Breast epithelium (tissue), 3 donors: ENCODE measurements around the gene TRNT1.

Experiments
- POLR2A ChIP-seq: fragments of 450-650 bp; IDR thresholded peaks from one replicate; pipeline ENCODE4 v1.6.1; 2016; ENCODE audit warnings: antibody characterized with exemption, mild to moderate bottlenecking, moderate library complexity
- POLR2AphosphoS5 ChIP-seq, 3 donors: sonication (generic); formaldehyde crosslinking; IDR thresholded peaks; one replicate each; pipeline ENCODE4 v1.6.1; 2017; ENCODE audit warnings: antibody characterized with exemption in 3 of 3
- TF ChIP-seq, protein P1 (sequence below), 3 donors: fragments of 450-650 bp; IDR thresholded peaks; one replicate each; pipeline ENCODE4 v1.5.1; 2016 to 2017; ENCODE audit warnings: antibody characterized with exemption in 3 of 3, mild to moderate bottlenecking in 3 of 3, moderate library complexity in 3 of 3

DNA sequence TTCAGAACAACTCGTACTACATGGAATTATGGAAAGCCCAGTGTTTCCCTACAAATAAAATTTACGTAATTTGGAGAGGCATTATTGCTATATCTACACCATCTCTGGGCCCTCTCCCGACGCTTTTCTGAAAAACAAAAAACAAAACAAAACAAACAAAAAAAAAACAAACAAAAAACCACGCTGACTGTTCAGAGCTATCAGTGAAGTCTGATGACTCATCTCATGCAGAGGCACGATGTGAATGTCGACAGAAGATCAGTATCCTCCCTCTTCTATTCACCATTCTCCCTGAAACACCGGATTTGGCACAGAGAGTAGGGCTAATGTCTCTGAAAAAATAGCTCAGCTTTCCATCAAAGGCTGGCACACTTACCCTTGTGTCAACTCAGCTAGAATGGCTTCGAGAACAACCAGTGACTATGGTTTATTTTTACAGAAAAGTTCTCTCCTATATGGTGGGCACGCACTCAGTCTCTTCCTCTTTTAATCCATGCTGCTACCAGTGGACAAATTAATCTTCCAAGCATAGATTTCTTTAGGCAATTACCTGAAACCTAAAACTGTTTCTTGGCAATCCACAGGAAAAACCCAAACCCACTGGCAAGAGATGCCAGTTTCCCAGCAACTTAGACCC lies 51.2 kb downstream of the TRNT1 start:
- TF ChIP-seq, protein P1, sequence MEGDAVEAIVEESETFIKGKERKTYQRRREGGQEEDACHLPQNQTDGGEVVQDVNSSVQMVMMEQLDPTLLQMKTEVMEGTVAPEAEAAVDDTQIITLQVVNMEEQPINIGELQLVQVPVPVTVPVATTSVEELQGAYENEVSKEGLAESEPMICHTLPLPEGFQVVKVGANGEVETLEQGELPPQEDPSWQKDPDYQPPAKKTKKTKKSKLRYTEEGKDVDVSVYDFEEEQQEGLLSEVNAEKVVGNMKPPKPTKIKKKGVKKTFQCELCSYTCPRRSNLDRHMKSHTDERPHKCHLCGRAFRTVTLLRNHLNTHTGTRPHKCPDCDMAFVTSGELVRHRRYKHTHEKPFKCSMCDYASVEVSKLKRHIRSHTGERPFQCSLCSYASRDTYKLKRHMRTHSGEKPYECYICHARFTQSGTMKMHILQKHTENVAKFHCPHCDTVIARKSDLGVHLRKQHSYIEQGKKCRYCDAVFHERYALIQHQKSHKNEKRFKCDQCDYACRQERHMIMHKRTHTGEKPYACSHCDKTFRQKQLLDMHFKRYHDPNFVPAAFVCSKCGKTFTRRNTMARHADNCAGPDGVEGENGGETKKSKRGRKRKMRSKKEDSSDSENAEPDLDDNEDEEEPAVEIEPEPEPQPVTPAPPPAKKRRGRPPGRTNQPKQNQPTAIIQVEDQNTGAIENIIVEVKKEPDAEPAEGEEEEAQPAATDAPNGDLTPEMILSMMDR (IDR thresholded peaks at IDR 0.05), result no peak
- TF ChIP-seq POLR2AphosphoS5 (IDR thresholded peaks at IDR 0.05) (no peak), POLR2A (no peak)
